K562 (cell line): ENCODE measurements around the gene PRKAG2. TPM values are rescaled to one million over a fixed set of nuclear protein-coding genes. Genes with fewer than 3 reads are reported as not detected.

Experiments used
- ATAC-seq: fragments of 200-7000 bp; cut with Tn5 transposase; 3 replicates; pipeline ENCODE4 v1.9.1; 2020; ENCODE audit warnings: moderate library complexity
- BruUV-seq: library from RNA; stranded (reverse); fragments of 400-500 nt; replicated peaks from 2 replicates; lab custom pipeline; 2021; lab: Mats Ljungman, UMichigan
- CTCF ChIA-PET: fragments of 300-600 bp; formaldehyde crosslinking; extraction: SDS; loops from one replicate; lab custom pipeline; 2021; ENCODE audit warnings: low intra/inter-chr PET ratio; lab: Yijun Ruan, JAX
- POLR2A ChIA-PET: fragments of 300-600, 350-650 bp; sonication (Branson Sonifier 250); formaldehyde crosslinking; extraction: SDS; loops from one replicate; lab custom pipeline; 2021; ENCODE audit warnings: antibody characterized with exemption, inconsistent platforms; lab: Yijun Ruan, JAX
- DNase-seq, 4 experiments: peaks; one replicate each; pipeline versions ENCODE4 v3.0.0 to v3.0.0-alpha.2; 2011 to 2018; ENCODE audit warnings: low spot score in 3 of 4, mixed read lengths in 3 of 4; ENCODE audit errors: extremely low read depth in 1 of 4
- FAIRE-seq: peaks from 2 replicates; lab custom pipeline; 2011; peaks lifted over from hg19 to GRCh38; lab: Jason Lieb, UNC
- H2AFZ ChIP-seq: 2 replicates; pipeline ENCODE4 v1.6.0; 2011; ENCODE audit warnings: low read depth, low read length, control low read depth, inconsistent platforms
- H3K27ac ChIP-seq: fragments of 200-600 bp; 3 replicates; pipeline ENCODE4 v1.8.0; 2011; ENCODE audit warnings: low read depth, mild to moderate bottlenecking, control low read depth, inconsistent platforms, low read length, moderate library complexity, mixed read lengths; ENCODE audit errors: extremely low read depth
- H3K27me3 ChIP-seq, 2 experiments: fragments of 300-600 bp in 1 of 2; 2 replicates in 1 of 2; 3 replicates in 1 of 2; pipeline versions ENCODE4 v1.6.0 to v1.8.0; 2011; ENCODE audit warnings: inconsistent platforms in 2 of 2, low read length in 2 of 2, mild to moderate bottlenecking in 1 of 2, mixed read lengths in 1 of 2, moderate library complexity in 1 of 2; ENCODE audit not compliant: control insufficient read depth in 2 of 2, insufficient read depth in 2 of 2
- H3K36me3 ChIP-seq: fragments of 300-600 bp; 3 replicates; pipeline ENCODE4 v1.8.0; 2011; ENCODE audit warnings: mild to moderate bottlenecking, low read length, inconsistent platforms; ENCODE audit not compliant: control insufficient read depth, insufficient read depth
- H3K4me1 ChIP-seq, 2 experiments: fragments of 200-600 bp in 1 of 2; replicated peaks in 1 of 2; 2 replicates in 1 of 2; 3 replicates in 1 of 2; pipeline versions ENCODE4 v1.5.1 to v1.8.0; 2011; ENCODE audit warnings: inconsistent platforms in 2 of 2, low read length in 2 of 2, mild to moderate bottlenecking in 1 of 2, mixed read lengths in 1 of 2, moderate library complexity in 1 of 2; ENCODE audit not compliant: control insufficient read depth in 2 of 2, insufficient read depth in 2 of 2
- H3K4me2 ChIP-seq: 2 replicates; pipeline ENCODE4 v1.6.1; 2011; ENCODE audit warnings: low read length, control low read depth, inconsistent platforms, mixed read lengths; ENCODE audit not compliant: insufficient read depth
- H3K4me3 ChIP-seq: fragments of 200-600 bp; sonication (generic), shearing (Covaris generic); 2 replicates; pipeline ENCODE4 v1.5.1; 2016; ENCODE audit warnings: control low read depth, inconsistent platforms
- H3K79me2 ChIP-seq: fragments of 200-600 bp; 3 replicates; pipeline ENCODE4 v1.8.0; 2011; ENCODE audit warnings: low read length, inconsistent platforms; ENCODE audit not compliant: control insufficient read depth, insufficient read depth
- H3K9ac ChIP-seq, 2 experiments: 2 replicates each; pipeline versions ENCODE4 v1.6.0 to v1.6.1; 2011; ENCODE audit warnings: low read depth in 2 of 2, low read length in 2 of 2, control low read depth in 1 of 2, inconsistent platforms in 1 of 2, mild to moderate bottlenecking in 1 of 2, mixed read lengths in 1 of 2; ENCODE audit not compliant: insufficient read depth in 1 of 2
- H3K9me1 ChIP-seq: one replicate; pipeline ENCODE4 v1.6.0; 2011; ENCODE audit warnings: inconsistent platforms, mild to moderate bottlenecking, low read length, moderate library complexity; ENCODE audit not compliant: control insufficient read depth, insufficient read depth
- H3K9me3 ChIP-seq: replicated peaks from 2 replicates; pipeline ENCODE4 v1.5.1; 2011; ENCODE audit warnings: low read depth, low read length, inconsistent platforms; ENCODE audit not compliant: control insufficient read depth, insufficient read depth
- H4K20me1 ChIP-seq: replicated peaks from 2 replicates; pipeline ENCODE4 v1.6.1; 2011; ENCODE audit warnings: low read length, inconsistent platforms, mixed read lengths; ENCODE audit not compliant: control insufficient read depth, insufficient read depth
- ADNP ChIP-seq: fragments of 200-800 bp; sonication (Bioruptor generic); IDR thresholded peaks from 2 replicates; pipeline ENCODE4 v1.6.1; 2016; ENCODE audit warnings: missing genetic modification characterization, missing compliant biosample characterization
- AFF4 ChIP-seq: sonication (generic); formaldehyde crosslinking; IDR thresholded peaks from 2 replicates; pipeline ENCODE4 v1.8.0; 2023; ENCODE audit warnings: mild to moderate bottlenecking, missing genetic modification reagents
- CREB3 ChIP-seq: fragments of 450-650 bp; conservative IDR thresholded peaks from 2 replicates; pipeline ENCODE4 v1.6.1; 2016; ENCODE audit warnings: missing genetic modification characterization, low read depth, mild to moderate bottlenecking, missing compliant biosample characterization, moderate library complexity
- ETV1 ChIP-seq: fragments of 450-650 bp; conservative IDR thresholded peaks from 2 replicates; pipeline ENCODE4 v1.6.1; 2016; ENCODE audit warnings: missing genetic modification characterization, control low read depth, low read depth, missing compliant biosample characterization
- HMG20B ChIP-seq: fragments of 250-450 bp; sonication (Bioruptor Pico); IDR thresholded peaks from 2 replicates; pipeline ENCODE4 v1.5.0; 2021; ENCODE audit warnings: mild to moderate bottlenecking
- KDM4B ChIP-seq, 2 experiments: fragments of 450-650 bp in 1 of 2; sonication (generic) in 1 of 2; IDR thresholded peaks; 2 replicates each; pipeline ENCODE4 v1.6.1; 2016 to 2017; ENCODE audit warnings: borderline replicate concordance in 2 of 2, antibody characterized with exemption in 1 of 2, low read depth in 1 of 2, mild to moderate bottlenecking in 1 of 2
- KLF13 ChIP-seq: fragments of 450-650 bp; IDR thresholded peaks from 2 replicates; pipeline ENCODE4 v1.6.1; 2016; ENCODE audit warnings: missing genetic modification characterization, low read depth, mild to moderate bottlenecking, missing compliant biosample characterization, moderate library complexity, borderline replicate concordance
- MCM5 ChIP-seq: fragments of 450-650 bp; IDR thresholded peaks from 2 replicates; pipeline ENCODE4 v1.6.1; 2016; ENCODE audit warnings: low read depth
- MEF2A ChIP-seq: IDR thresholded peaks from 2 replicates; pipeline ENCODE4 v1.6.1; 2011; ENCODE audit warnings: low read depth, mild to moderate bottlenecking, low read length, moderate library complexity; ENCODE audit not compliant: control insufficient read depth
- SRF ChIP-seq, 2 experiments: fragments of 250-450, 450-650 bp in 1 of 2; sonication (Bioruptor Pico) in 1 of 2; sonication (generic) in 1 of 2; formaldehyde crosslinking; IDR thresholded peaks; 2 replicates each; pipeline versions ENCODE4 v1.5.0 to v1.5.1; 2020 to 2022; ENCODE audit warnings: mild to moderate bottlenecking in 1 of 2, missing genetic modification reagents in 1 of 2
- TRIM24 ChIP-seq, 2 experiments: fragments of 450-650 bp; IDR thresholded peaks; 2 replicates each; pipeline ENCODE4 v1.6.1; 2016
- WHSC1 ChIP-seq: IDR thresholded peaks from one replicate; pipeline ENCODE4 v1.6.1; 2012; ENCODE audit warnings: low read length, control low read depth, inconsistent platforms
- ZC3H4 ChIP-seq: sonication (generic); formaldehyde crosslinking; IDR thresholded peaks from 2 replicates; pipeline ENCODE4 v1.9.0; 2021; ENCODE audit warnings: missing genetic modification reagents, borderline replicate concordance
- ZC3H8 ChIP-seq: fragments of 450-650 bp; IDR thresholded peaks from 2 replicates; pipeline ENCODE4 v1.6.1; 2017
- ZNF143 ChIP-seq: sonication (generic); formaldehyde crosslinking; IDR thresholded peaks from 2 replicates; pipeline ENCODE4 v1.9.0; 2022; ENCODE audit warnings: mild to moderate bottlenecking, missing genetic modification reagents
- ZNF277 ChIP-seq: fragments of 250-450 bp; sonication (Bioruptor Pico); IDR thresholded peaks from 2 replicates; pipeline ENCODE4 v1.8.0; 2022; ENCODE audit warnings: inconsistent platforms, mild to moderate bottlenecking, moderate library complexity, borderline replicate concordance
- ZNF384 ChIP-seq: IDR thresholded peaks from 2 replicates; pipeline ENCODE4 v1.6.1; 2012; ENCODE audit warnings: low read depth, low read length, improper control_type of control experiment
- ZNF77 ChIP-seq: fragments of 250-450 bp; sonication (Bioruptor Pico); IDR thresholded peaks from 2 replicates; pipeline ENCODE4 v1.5.0; 2020
- ZNF830 ChIP-seq: fragments of 250-450 bp; sonication (Bioruptor Pico); IDR thresholded peaks from 2 replicates; pipeline ENCODE4 v1.5.0; 2021; ENCODE audit warnings: mild to moderate bottlenecking
- WGBS: fragments of 100-300 bp; shearing (Covaris generic); methylation state at CpG from one replicate; pipeline ENCODE4 v1.1.6; 2016; ENCODE audit warnings: low coverage, mixed read lengths; ENCODE audit not compliant: insufficient coverage; ENCODE audit errors: missing lambda C conversion rate; 5-methylcytosine and 5-hydroxymethylcytosine counted together
- in situ Hi-C: fragments of 300-500 bp; cut with MboI; formaldehyde crosslinking; loops from 4 replicates; pipeline ENCODE4 v1.15.0; 2018; ENCODE audit warnings: inconsistent platforms, mixed read lengths
- intact Hi-C: fragments of 100-400 bp; cut with micrococcal nuclease; formaldehyde crosslinking; loops from 2 replicates; pipeline ENCODE4 v1.14.2; 2022
- polyA plus RNA-seq, 8 experiments: library from polyadenylated mRNA; depleted of rRNA in 4 of 8; stranded (reverse) in 5 of 8; unstranded in 3 of 8; fragments of >200 nt; fragmentation: Nextera tagmentation in 2 of 8; fragmentation: Illumina TruSeq in 1 of 8; extraction: Ambion mirVana in 2 of 8; extraction: Trizol in 1 of 8; gene quantifications; 2 replicates each; pipeline versions ENCODE4 v1.2.1 to v1.2.3, GENCODE V29; 2011 to 2014; ENCODE audit warnings: inconsistent platforms in 1 of 8, missing spikeins in 1 of 8
- total RNA-seq, 7 experiments: library from RNA; depleted of rRNA in 6 of 7; stranded (reverse); fragments of >200 nt in 6 of 7; fragmentation: Illumina TruSeq in 2 of 7; extraction: Trizol in 2 of 7; gene quantifications; 2 replicates each; pipeline versions ENCODE4 v1.2.1 to v1.2.3, GENCODE V29; 2011 to 2021; ENCODE audit warnings: low replicate concordance in 1 of 7

PRKAG2 gene
- total and polyA plus RNA-seq, 9 of the 15 experiments (the other 6 are each of a cell fraction or from before 2014, with no cell fraction given): 0.99 to 5.6 (median 3.3) TPM

DNA sequence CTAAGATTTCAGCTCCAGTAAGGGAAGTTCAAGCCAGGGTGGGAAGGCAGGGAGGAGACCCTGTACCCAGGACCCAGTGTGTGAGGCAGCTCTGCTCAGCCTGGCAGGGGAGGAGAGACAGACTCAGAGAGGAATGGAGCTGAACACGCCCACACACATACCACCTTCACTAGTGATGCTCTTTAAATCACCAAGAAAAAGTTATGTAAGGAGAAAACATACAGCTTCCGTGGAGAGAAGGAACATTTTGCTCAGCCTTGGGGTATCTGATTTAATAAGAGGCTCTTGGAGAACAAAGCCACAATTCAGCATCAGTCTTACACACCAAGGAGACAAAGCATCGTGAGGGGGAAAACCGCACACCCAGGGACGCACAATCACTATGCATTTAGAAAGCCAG lies 62.9 kb downstream of the PRKAG2 start:
- Histone ChIP-seq H3K27ac (no peak overlapping the region), H3K9me1 (peaks cover 5% of the 10 kb centered on the region), H4K20me1 (peaks cover 14% of the 10 kb centered on the region; the same call in 1 of the 2 replicates), H3K9me3 (no peaks in the 10 kb centered on the region), H3K4me1 (no peaks in the 10 kb centered on the region)
- DNase-seq: no peak
- TF ChIP-seq ADNP (tag) (no peak), ZC3H8 (no peak), TRIM24 (IDR thresholded peaks at IDR 0.05) (no peak), ZNF277 (CRISPR knock-in tag) (no peak), MCM5 (no peak), ETV1 (no peak), AFF4 (no peak), ZNF77 (no peak), CREB3 (tag) (no peak), ZC3H4 (CRISPR knock-in tag) (no peak), WHSC1 (no peak), MEF2A (no peak), ZNF143 (no peak), HMG20B (CRISPR knock-in tag) (no peak), KDM4B (IDR thresholded peaks at IDR 0.05; ENCODE audit: borderline replicate concordance in 2 of 2, low read depth in 1 of 2) (no peak), SRF (CRISPR knock-in tag; IDR thresholded peaks at IDR 0.05) (no peak), ZNF384 (no peak), KLF13 (tag) (no peak), ZNF830 (CRISPR knock-in tag) (no peak)
- TF ChIP-seq, all 486 proteins: peak for 0
- intact Hi-C loops (no loop called here), in situ Hi-C loops (no loop called here)
- FAIRE-seq (no peak), ATAC-seq (no peak)
- peaks cover 67 to 92% of the 10 kb centered on the region in 2 experiments for H3K27me3 ChIP-seq
- H3K4me2 ChIP-seq: no peak overlapping the region
- ChIA-PET CTCF (no interaction called here), POLR2A (interaction anchor here (0.6 to 1.1 kb wide), 4 partner anchors 8 to 69 kb away, joined by 3 read pairs; no protein-coding TSS in a partner anchor)
- H3K4me3 ChIP-seq: no peak overlapping the region
- no peaks in the 10 kb centered on the region for H3K79me2 ChIP-seq
- no peak overlapping the region for H2AFZ ChIP-seq
- no peaks in the 10 kb centered on the region for H3K36me3 ChIP-seq
- BruUV-seq: no TSS peak
- WGBS: 3% methylated on average over 5 of the region's 5 CpGs
- no peak overlapping the region for H3K9ac ChIP-seq
